K562 (cell line): ENCODE data around the gene LDLRAD1. TPM values are rescaled to one million over a fixed set of nuclear protein-coding genes. Genes with fewer than 3 reads are reported as not detected.
A peak's percentile ranks its signal among the peaks of the same experiment; 100 is the strongest.

Experiments
- ATAC-seq: fragments of 200-7000 bp; cut with Tn5 transposase; 3 replicates; pipeline ENCODE4 v1.9.1; 2020; ENCODE audit warnings: moderate library complexity
- BruUV-seq: library from RNA; stranded (reverse); fragments of 400-500 nt; replicated peaks from 2 replicates; lab custom pipeline; 2021; lab: Mats Ljungman, UMichigan
- CTCF ChIA-PET: fragments of 300-600 bp; formaldehyde crosslinking; extraction: SDS; loops from one replicate; lab custom pipeline; 2021; ENCODE audit warnings: low intra/inter-chr PET ratio; lab: Yijun Ruan, JAX
- POLR2A ChIA-PET: fragments of 300-600, 350-650 bp; sonication (Branson Sonifier 250); formaldehyde crosslinking; extraction: SDS; loops from one replicate; lab custom pipeline; 2021; ENCODE audit warnings: antibody characterized with exemption, inconsistent platforms; lab: Yijun Ruan, JAX
- DNase-seq, 4 experiments: peaks; one replicate each; pipeline versions ENCODE4 v3.0.0 to v3.0.0-alpha.2; 2011 to 2018; ENCODE audit warnings: low spot score in 3 of 4, mixed read lengths in 3 of 4; ENCODE audit errors: extremely low read depth in 1 of 4
- FAIRE-seq: peaks from 2 replicates; lab custom pipeline; 2011; peaks lifted over from hg19 to GRCh38; lab: Jason Lieb, UNC
- H2AFZ ChIP-seq: 2 replicates; pipeline ENCODE4 v1.6.0; 2011; ENCODE audit warnings: low read depth, low read length, control low read depth, inconsistent platforms
- H3K27ac ChIP-seq: fragments of 200-600 bp; 3 replicates; pipeline ENCODE4 v1.8.0; 2011; ENCODE audit warnings: low read depth, mild to moderate bottlenecking, control low read depth, inconsistent platforms, low read length, moderate library complexity, mixed read lengths; ENCODE audit errors: extremely low read depth
- H3K27me3 ChIP-seq, 2 experiments: fragments of 300-600 bp in 1 of 2; 2 replicates in 1 of 2; 3 replicates in 1 of 2; pipeline versions ENCODE4 v1.6.0 to v1.8.0; 2011; ENCODE audit warnings: inconsistent platforms in 2 of 2, low read length in 2 of 2, mild to moderate bottlenecking in 1 of 2, mixed read lengths in 1 of 2, moderate library complexity in 1 of 2; ENCODE audit not compliant: control insufficient read depth in 2 of 2, insufficient read depth in 2 of 2
- H3K36me3 ChIP-seq: fragments of 300-600 bp; 3 replicates; pipeline ENCODE4 v1.8.0; 2011; ENCODE audit warnings: mild to moderate bottlenecking, low read length, inconsistent platforms; ENCODE audit not compliant: control insufficient read depth, insufficient read depth
- H3K4me1 ChIP-seq, 2 experiments: fragments of 200-600 bp in 1 of 2; replicated peaks in 1 of 2; 2 replicates in 1 of 2; 3 replicates in 1 of 2; pipeline versions ENCODE4 v1.5.1 to v1.8.0; 2011; ENCODE audit warnings: inconsistent platforms in 2 of 2, low read length in 2 of 2, mild to moderate bottlenecking in 1 of 2, mixed read lengths in 1 of 2, moderate library complexity in 1 of 2; ENCODE audit not compliant: control insufficient read depth in 2 of 2, insufficient read depth in 2 of 2
- H3K4me2 ChIP-seq: 2 replicates; pipeline ENCODE4 v1.6.1; 2011; ENCODE audit warnings: low read length, control low read depth, inconsistent platforms, mixed read lengths; ENCODE audit not compliant: insufficient read depth
- H3K4me3 ChIP-seq: fragments of 200-600 bp; sonication (generic), shearing (Covaris generic); 2 replicates; pipeline ENCODE4 v1.5.1; 2016; ENCODE audit warnings: control low read depth, inconsistent platforms
- H3K79me2 ChIP-seq: fragments of 200-600 bp; 3 replicates; pipeline ENCODE4 v1.8.0; 2011; ENCODE audit warnings: low read length, inconsistent platforms; ENCODE audit not compliant: control insufficient read depth, insufficient read depth
- H3K9ac ChIP-seq, 2 experiments: 2 replicates each; pipeline versions ENCODE4 v1.6.0 to v1.6.1; 2011; ENCODE audit warnings: low read depth in 2 of 2, low read length in 2 of 2, control low read depth in 1 of 2, inconsistent platforms in 1 of 2, mild to moderate bottlenecking in 1 of 2, mixed read lengths in 1 of 2; ENCODE audit not compliant: insufficient read depth in 1 of 2
- H3K9me1 ChIP-seq: one replicate; pipeline ENCODE4 v1.6.0; 2011; ENCODE audit warnings: inconsistent platforms, mild to moderate bottlenecking, low read length, moderate library complexity; ENCODE audit not compliant: control insufficient read depth, insufficient read depth
- H3K9me3 ChIP-seq: replicated peaks from 2 replicates; pipeline ENCODE4 v1.5.1; 2011; ENCODE audit warnings: low read depth, low read length, inconsistent platforms; ENCODE audit not compliant: control insufficient read depth, insufficient read depth
- H4K20me1 ChIP-seq: replicated peaks from 2 replicates; pipeline ENCODE4 v1.6.1; 2011; ENCODE audit warnings: low read length, inconsistent platforms, mixed read lengths; ENCODE audit not compliant: control insufficient read depth, insufficient read depth
- DEAF1 ChIP-seq: fragments of 450-650 bp; formaldehyde crosslinking; IDR thresholded peaks from 2 replicates; pipeline ENCODE4 v1.4.0; 2020; ENCODE audit warnings: mild to moderate bottlenecking, moderate library complexity
- PCBP2 ChIP-seq: fragments of 200-400 bp; formaldehyde crosslinking; IDR thresholded peaks from 2 replicates; pipeline ENCODE4 v1.6.1; 2018; ENCODE audit warnings: low read length, low read depth, mild to moderate bottlenecking, moderate library complexity; ENCODE audit not compliant: poor library complexity, severe bottlenecking
- RAD21 ChIP-seq, 2 experiments: fragments of 250-450 bp in 1 of 2; fragments of 450-650 bp in 1 of 2; sonication (Bioruptor Pico) in 1 of 2; formaldehyde crosslinking in 1 of 2; IDR thresholded peaks in 1 of 2; conservative IDR thresholded peaks in 1 of 2; 2 replicates each; pipeline versions ENCODE4 v1.4.0 to v1.8.0; 2020 to 2022; ENCODE audit warnings: mild to moderate bottlenecking in 2 of 2, moderate library complexity in 1 of 2
- REST ChIP-seq, 2 experiments: fragments of 450-650 bp; formaldehyde crosslinking in 1 of 2; IDR thresholded peaks; 2 replicates each; pipeline versions ENCODE4 v1.4.0 to v1.6.1; 2014 to 2020; ENCODE audit warnings: mild to moderate bottlenecking in 2 of 2, borderline replicate concordance in 1 of 2, low read depth in 1 of 2
- SIRT6 ChIP-seq: IDR thresholded peaks from one replicate; pipeline ENCODE4 v1.6.1; 2012; ENCODE audit warnings: low read depth, mild to moderate bottlenecking, control low read depth, inconsistent platforms, low read length, moderate library complexity
- ZFP36 ChIP-seq: fragments of 150-350 bp; IDR thresholded peaks from 2 replicates; pipeline ENCODE4 v1.6.1; 2018; ENCODE audit warnings: low read length, low read depth; ENCODE audit not compliant: partially characterized antibody
- ZNF354B ChIP-seq: fragments of 250-450 bp; sonication (Bioruptor Pico); IDR thresholded peaks from 2 replicates; pipeline ENCODE4 v1.4.0; 2020
- in situ Hi-C: fragments of 300-500 bp; cut with MboI; formaldehyde crosslinking; loops from 4 replicates; pipeline ENCODE4 v1.15.0; 2018; ENCODE audit warnings: inconsistent platforms, mixed read lengths
- intact Hi-C: fragments of 100-400 bp; cut with micrococcal nuclease; formaldehyde crosslinking; loops from 2 replicates; pipeline ENCODE4 v1.14.2; 2022
- polyA plus RNA-seq, 8 experiments: library from polyadenylated mRNA; depleted of rRNA in 4 of 8; stranded (reverse) in 5 of 8; unstranded in 3 of 8; fragments of >200 nt; fragmentation: Nextera tagmentation in 2 of 8; fragmentation: Illumina TruSeq in 1 of 8; extraction: Ambion mirVana in 2 of 8; extraction: Trizol in 1 of 8; gene quantifications; 2 replicates each; pipeline versions ENCODE4 v1.2.1 to v1.2.3, GENCODE V29; 2011 to 2014; ENCODE audit warnings: inconsistent platforms in 1 of 8, missing spikeins in 1 of 8
- total RNA-seq, 7 experiments: library from RNA; depleted of rRNA in 6 of 7; stranded (reverse); fragments of >200 nt in 6 of 7; fragmentation: Illumina TruSeq in 2 of 7; extraction: Trizol in 2 of 7; gene quantifications; 2 replicates each; pipeline versions ENCODE4 v1.2.1 to v1.2.3, GENCODE V29; 2011 to 2021; ENCODE audit warnings: low replicate concordance in 1 of 7
- TF ChIP-seq, protein P1 (sequence below), 3 experiments: IDR thresholded peaks in 2 of 3; conservative IDR thresholded peaks in 1 of 3; 2 replicates each; pipeline ENCODE4 v1.5.1; 2011 to 2012; ENCODE audit warnings: low read length in 3 of 3, mild to moderate bottlenecking in 3 of 3, control low read depth in 2 of 3, improper control_type of control experiment in 1 of 3, inconsistent platforms in 1 of 3, low read depth in 1 of 3, mixed read lengths in 1 of 3, moderate library complexity in 1 of 3; ENCODE audit not compliant: insufficient read depth in 2 of 3

The LDLRAD1 gene
- total and polyA plus RNA-seq, 9 of the 15 experiments (the other 6 are each of a cell fraction or from before 2014, with no cell fraction given) = not detected

- in situ Hi-C loops = loop anchor here (5.0 kb wide), 1 partner anchor 77 kb away; no protein-coding TSS in a partner anchor
- no peak overlapping the region for H2AFZ ChIP-seq
- H3K27ac ChIP-seq = no peak overlapping the region
- ATAC-seq (peak; percentile 76), FAIRE-seq (no peak), DNase-seq (peak in 3 of 4 experiments; percentile 35 to 45 (median 43))
- H3K79me2 ChIP-seq = peaks cover 3% of the 10 kb centered on the region; the same call in 1 of the 3 replicates
- no peak overlapping the region for H3K9ac ChIP-seq
- BruUV-seq = no TSS peak
- ChIA-PET CTCF (interaction anchor here (0.6 to 2.8 kb wide), 11 partner anchors 10 to 315 kb away, joined by 3 to 18 read pairs (median 4); no protein-coding TSS in a partner anchor), POLR2A (interaction anchor here (0.8 to 1.5 kb wide), 6 partner anchors 10 to 99 kb away, joined by 3 to 9 read pairs (median 3); no protein-coding TSS in a partner anchor)
- no peaks in the 10 kb centered on the region for H3K27me3 ChIP-seq
- peaks cover 0 to 28% of the 10 kb centered on the region in 2 experiments; a peak in 3 of 5 replicates for H3K4me1 ChIP-seq
- H3K9me3 ChIP-seq = no peaks in the 10 kb centered on the region
- H4K20me1 ChIP-seq = no peaks in the 10 kb centered on the region; the same call in 1 of the 2 replicates
- peaks cover 80% of the 10 kb centered on the region for H3K36me3 ChIP-seq
- no peak overlapping the region for H3K4me2 ChIP-seq
- no peaks in the 10 kb centered on the region for H3K9me1 ChIP-seq
- H3K4me3 ChIP-seq = no peak overlapping the region
- intact Hi-C loops = loop anchor here (1.0 to 10.0 kb wide), 2 partner anchors 98 to 195 kb away; no protein-coding TSS in a partner anchor
- TF ChIP-seq REST (IDR thresholded peaks at IDR 0.05; ENCODE audit: borderline replicate concordance) = peak; percentile 56; the same call in 1 of the 2 replicates
- TF ChIP-seq REST (CRISPR knock-in tag; IDR thresholded peaks at IDR 0.05; ENCODE audit: low read depth) = no peak
- TF ChIP-seq ZNF354B (CRISPR knock-in tag) = no peak
- TF ChIP-seq SIRT6 = no peak
- no peak for TF ChIP-seq PCBP2
- TF ChIP-seq, protein P1, sequence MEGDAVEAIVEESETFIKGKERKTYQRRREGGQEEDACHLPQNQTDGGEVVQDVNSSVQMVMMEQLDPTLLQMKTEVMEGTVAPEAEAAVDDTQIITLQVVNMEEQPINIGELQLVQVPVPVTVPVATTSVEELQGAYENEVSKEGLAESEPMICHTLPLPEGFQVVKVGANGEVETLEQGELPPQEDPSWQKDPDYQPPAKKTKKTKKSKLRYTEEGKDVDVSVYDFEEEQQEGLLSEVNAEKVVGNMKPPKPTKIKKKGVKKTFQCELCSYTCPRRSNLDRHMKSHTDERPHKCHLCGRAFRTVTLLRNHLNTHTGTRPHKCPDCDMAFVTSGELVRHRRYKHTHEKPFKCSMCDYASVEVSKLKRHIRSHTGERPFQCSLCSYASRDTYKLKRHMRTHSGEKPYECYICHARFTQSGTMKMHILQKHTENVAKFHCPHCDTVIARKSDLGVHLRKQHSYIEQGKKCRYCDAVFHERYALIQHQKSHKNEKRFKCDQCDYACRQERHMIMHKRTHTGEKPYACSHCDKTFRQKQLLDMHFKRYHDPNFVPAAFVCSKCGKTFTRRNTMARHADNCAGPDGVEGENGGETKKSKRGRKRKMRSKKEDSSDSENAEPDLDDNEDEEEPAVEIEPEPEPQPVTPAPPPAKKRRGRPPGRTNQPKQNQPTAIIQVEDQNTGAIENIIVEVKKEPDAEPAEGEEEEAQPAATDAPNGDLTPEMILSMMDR (IDR thresholded peaks at IDR 0.05 in 2 of 3, conservative IDR thresholded peaks at IDR 0.05 in 1 of 3; ENCODE audit: insufficient read depth in 2 of 3, low read depth in 1 of 3, low read length in 3 of 3) = peak; percentile 64 to 87 (median 87); a peak in 5 of 6 replicates
- TF ChIP-seq RAD21 (CRISPR knock-in tag; conservative IDR thresholded peaks at IDR 0.05 in 1 of 2, IDR thresholded peaks at IDR 0.05 in 1 of 2) = peak; percentile 65 to 83
- TF ChIP-seq ZFP36 = no peak
- peak; percentile 60 for TF ChIP-seq DEAF1
These were observed 58.2 kb downstream of the LDLRAD1 start for GRCh38 chr1:53959664-53960250.
